Stomach (tissue), 9 donors: ENCODE measurements around the gene HSPB6. TPM values are rescaled to one million over a fixed set of nuclear protein-coding genes. Genes with fewer than 3 reads are reported as not detected.

ENCODE experiments used
- DNase-seq, 2 donors: peaks; one replicate each; pipeline versions ENCODE4 v3.0.0 to v3.0.0-alpha.2; 2013 to 2019
- H3K27ac ChIP-seq, 5 donors: fragments of 200-600 bp in 4 of 5; sonication (generic) in 4 of 5; one replicate each; pipeline ENCODE4 v1.5.1; 2013 to 2019; ENCODE audit warnings: mild to moderate bottlenecking in 1 of 5, moderate library complexity in 1 of 5
- H3K27me3 ChIP-seq, 3 donors: fragments of 200-600 bp; sonication (generic); one replicate each; pipeline ENCODE4 v1.5.1; 2017 to 2019; ENCODE audit warnings: mixed run types in 1 of 3
- H3K36me3 ChIP-seq, 4 donors: fragments of 200-600 bp; sonication (generic); 1 replicate in 3 of 4; 2 replicates in 1 of 4; pipeline ENCODE4 v1.5.1; 2016 to 2019
- H3K4me1 ChIP-seq, 4 donors: fragments of 200-600 bp; sonication (generic); one replicate each; pipeline ENCODE4 v1.5.1; 2016 to 2019
- H3K4me3 ChIP-seq, 4 donors: fragments of 200-600 bp; sonication (generic) in 3 of 4; one replicate each; pipeline ENCODE4 v1.5.1; 2016 to 2019; ENCODE audit warnings: mild to moderate bottlenecking in 1 of 4
- H3K9me3 ChIP-seq, 4 donors: fragments of 200-600 bp; sonication (generic); one replicate each; pipeline ENCODE4 v1.5.1; 2016 to 2019
- CTCF ChIP-seq, 7 experiments: fragments of 450-650 bp in 4 of 7; fragments of 200-600 bp in 3 of 7; sonication (generic) in 3 of 7; IDR thresholded peaks; one replicate each; pipeline ENCODE4 v1.5.1; 2016 to 2019; ENCODE audit warnings: antibody characterized with exemption in 7 of 7, control low read depth in 2 of 7, mild to moderate bottlenecking in 1 of 7
- EP300 ChIP-seq: sonication (generic); formaldehyde crosslinking; IDR thresholded peaks from one replicate; pipeline ENCODE4 v1.6.1; 2017; ENCODE audit warnings: antibody characterized with exemption
- POLR2A ChIP-seq, 4 donors: fragments of 450-650 bp; IDR thresholded peaks; one replicate each; pipeline ENCODE4 v1.6.1; 2016; ENCODE audit warnings: antibody characterized with exemption in 4 of 4, control low read depth in 2 of 4, mild to moderate bottlenecking in 1 of 4, moderate library complexity in 1 of 4
- POLR2AphosphoS5 ChIP-seq, 3 donors: sonication (generic); formaldehyde crosslinking; IDR thresholded peaks; one replicate each; pipeline ENCODE4 v1.6.1; 2016; ENCODE audit warnings: antibody characterized with exemption in 3 of 3
- WGBS, 5 donors: extraction: QIAGEN DNeasy Blood & Tissue Kit in 3 of 5; methylation state at CpG; one replicate each; pipeline versions ENCODE4 v1.1.5 to v1.1.7; 2013 to 2018; 5-methylcytosine and 5-hydroxymethylcytosine counted together
- intact Hi-C: fragments of 100-400 bp; cut with DNase I; formaldehyde crosslinking; loops from one replicate; pipeline ENCODE4 v1.15.1; 2023; ENCODE audit warnings: low total_unique reads
- polyA plus RNA-seq, 3 donors: library from polyadenylated mRNA; stranded (reverse); fragments of 200-250 nt; gene quantifications; one replicate each; pipeline ENCODE4 v1.2.3, GENCODE V29; 2013
- total RNA-seq, 5 donors: library from RNA; depleted of rRNA; stranded (reverse); fragments of >200 nt; gene quantifications; one replicate each; pipeline versions ENCODE4 v1.1.0 to v1.2.3, GENCODE V29; 2014 to 2016
- donor health status: healthy with polysubstance abuse.
- donor health status: Bipolar disorder and iron deficiency.
- donor health status: healthy.

HSPB6 gene
- total and polyA plus RNA-seq, 8 donors = 25.0 to 492 (median 81.0) TPM

- no peaks in the 10 kb centered on the region for H3K9me3 ChIP-seq
- 0 to 6% (median 3%) methylated on average over 11 to 16 of the region's 16 CpGs for WGBS, 5 donors
- intact Hi-C loops = no loop called here
- no peak for DNase-seq
- peaks cover 23 to 50% (median 34%) of the 10 kb centered on the region in 4 donors for H3K4me1 ChIP-seq
- H3K36me3 ChIP-seq = peaks cover 30 to 53% (median 50%) of the 10 kb centered on the region in 4 donors
- TF ChIP-seq CTCF (IDR thresholded peaks at IDR 0.05) (no peak), POLR2AphosphoS5 (IDR thresholded peaks at IDR 0.05) (no peak), EP300 (no peak)
- peak overlapping the region; percentile 51 to 68 (median 60) for H3K4me3 ChIP-seq
- peak overlapping the region; percentile 80 to 93 (median 91) for H3K27ac ChIP-seq
- H3K27me3 ChIP-seq = no peaks in the 10 kb centered on the region
Observed at GRCh38 chr19:35740108-35740422, 16.8 kb downstream of the HSPB6 start.

GRCh38 chr19:35739275-35740107 lies 17.3 kb downstream of the HSPB6 start:
- WGBS, 5 donors = 65 to 75% (median 68%) methylated on average over 17 to 29 of the region's 29 CpGs
- Histone ChIP-seq H3K4me3 (peak overlapping the region; percentile 51 to 68 (median 60)), H3K9me3 (no peaks in the 10 kb centered on the region), H3K4me1 (peaks cover 21 to 47% (median 32%) of the 10 kb centered on the region in 4 donors), H3K27me3 (no peaks in the 10 kb centered on the region), H3K36me3 (peaks cover 34 to 59% (median 56%) of the 10 kb centered on the region in 4 donors), H3K27ac (peak overlapping the region in 4 of 5 donors; percentile 81 to 93 (median 92))
- TF ChIP-seq EP300 (no peak), CTCF (IDR thresholded peaks at IDR 0.05) (no peak), POLR2A (IDR thresholded peaks at IDR 0.05) (no peak), POLR2AphosphoS5 (IDR thresholded peaks at IDR 0.05) (no peak)
- DNase-seq = peak in 1 of 2 donors; percentile 21
- intact Hi-C loops = no loop called here

GRCh38 chr19:35738887-35739229 lies 18.0 kb downstream of the HSPB6 start:
- H3K4me3 ChIP-seq = no peak overlapping the region
- 59 to 84% (median 75%) methylated on average over 2 of the region's 2 CpGs for WGBS, 5 donors
- no peaks in the 10 kb centered on the region for H3K9me3 ChIP-seq
- TF ChIP-seq CTCF (IDR thresholded peaks at IDR 0.05) = no peak
- TF ChIP-seq POLR2AphosphoS5 (IDR thresholded peaks at IDR 0.05) = no peak
- no peak for TF ChIP-seq POLR2A (IDR thresholded peaks at IDR 0.05)
- no peak for TF ChIP-seq EP300
- peaks cover 15 to 41% (median 25%) of the 10 kb centered on the region in 4 donors for H3K4me1 ChIP-seq
- H3K36me3 ChIP-seq = peaks cover 35 to 64% (median 62%) of the 10 kb centered on the region in 4 donors
- no peak for DNase-seq
- H3K27ac ChIP-seq = peak overlapping the region in 2 of 5 donors; percentile 56 to 93
- intact Hi-C loops = no loop called here
- H3K27me3 ChIP-seq = no peaks in the 10 kb centered on the region

GRCh38 chr19:35738021-35738886 lies 18.6 kb downstream of the HSPB6 start:
- H3K4me1 ChIP-seq = peaks cover 14 to 36% (median 24%) of the 10 kb centered on the region in 4 donors
- no peaks in the 10 kb centered on the region for H3K27me3 ChIP-seq
- TF ChIP-seq POLR2AphosphoS5 (IDR thresholded peaks at IDR 0.05) = no peak
- TF ChIP-seq CTCF (IDR thresholded peaks at IDR 0.05) = no peak
- TF ChIP-seq EP300 = no peak
- TF ChIP-seq POLR2A (IDR thresholded peaks at IDR 0.05) = no peak
- WGBS, 5 donors = 88 to 93% (median 92%) methylated on average over 19 to 37 of the region's 37 CpGs
- no peaks in the 10 kb centered on the region for H3K9me3 ChIP-seq
- H3K27ac ChIP-seq = peak overlapping the region in 1 of 5 donors; percentile 56
- no peak for DNase-seq
- peaks cover 35 to 70% (median 67%) of the 10 kb centered on the region in 4 donors for H3K36me3 ChIP-seq
- intact Hi-C loops = no loop called here
- no peak overlapping the region for H3K4me3 ChIP-seq
